ENCODE results near the gene FRMD6. TPM values are rescaled to one million over a fixed set of nuclear protein-coding genes. Genes with fewer than 3 reads are reported as not detected.

FRMD6 gene
- total and polyA plus RNA-seq, 9 of the 15 experiments (the other 6 are each of a cell fraction or from before 2014, with no cell fraction given) = 0.11 to 0.92 (median 0.53) TPM

DNA sequence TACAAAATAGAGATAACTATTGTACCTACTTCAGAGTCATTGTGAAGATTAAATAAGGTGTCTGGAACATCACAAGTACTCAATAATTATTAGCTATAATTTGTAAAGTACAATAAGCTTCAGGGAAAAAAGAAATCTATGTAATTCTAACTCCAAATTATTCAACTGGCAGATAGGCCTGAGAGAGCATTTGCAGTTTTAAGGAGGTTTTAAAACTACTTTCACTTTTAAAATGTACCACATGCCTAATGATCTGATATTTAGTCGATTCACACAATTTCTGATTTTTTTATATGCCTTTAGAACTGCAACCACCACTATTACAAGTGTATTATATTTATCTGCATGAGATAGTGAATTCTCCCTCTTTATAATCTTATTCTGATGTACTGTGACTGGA lies 24.9 kb upstream of the FRMD6 start:
- no peak overlapping the region for H3K27ac ChIP-seq (ENCODE audit: extremely low read depth, low read depth, low read length)
- no peaks in the 10 kb centered on the region for H3K36me3 ChIP-seq (ENCODE audit: control insufficient read depth, insufficient read depth, low read length)
- no peaks in the 10 kb centered on the region for H3K4me1 ChIP-seq (replicated peaks in 1 of 2; ENCODE audit: control insufficient read depth in 2 of 2, insufficient read depth in 2 of 2, low read length in 2 of 2)
- H3K9ac ChIP-seq (ENCODE audit: insufficient read depth in 1 of 2, low read depth in 2 of 2, low read length in 2 of 2) = no peak overlapping the region
- H3K9me1 ChIP-seq (ENCODE audit: control insufficient read depth, insufficient read depth, low read length) = no peaks in the 10 kb centered on the region
- in situ Hi-C loops (cut with MboI) (no loop called here), intact Hi-C loops (cut with micrococcal nuclease) (no loop called here)
- H3K4me3 ChIP-seq = no peak overlapping the region
- ATAC-seq (no peak), FAIRE-seq (no peak), DNase-seq (ENCODE audit: extremely low read depth in 1 of 4, low spot score in 3 of 4) (no peak)
- BruUV-seq (replicated peaks) = no TSS peak
- H2AFZ ChIP-seq (ENCODE audit: low read depth, low read length) = no peak overlapping the region
- no peaks in the 10 kb centered on the region; a peak in 1 of 5 replicates for H3K27me3 ChIP-seq (ENCODE audit: control insufficient read depth in 2 of 2, insufficient read depth in 2 of 2, low read length in 2 of 2)
- WGBS (ENCODE audit: insufficient coverage, low coverage, missing lambda C conversion rate) = 0% methylated on average over 1 of the region's 1 CpG
- POLR2A ChIA-PET = no interaction called here
- H4K20me1 ChIP-seq (replicated peaks; ENCODE audit: control insufficient read depth, insufficient read depth, low read length) = no peaks in the 10 kb centered on the region
- CTCF ChIA-PET (ENCODE audit: low intra/inter-chr PET ratio) = no interaction called here
- no peaks in the 10 kb centered on the region for H3K79me2 ChIP-seq (ENCODE audit: control insufficient read depth, insufficient read depth, low read length)
- no peak overlapping the region for H3K4me2 ChIP-seq (ENCODE audit: insufficient read depth, low read length)
- H3K9me3 ChIP-seq (replicated peaks; ENCODE audit: control insufficient read depth, insufficient read depth, low read depth, low read length) = no peaks in the 10 kb centered on the region
- no peak for TF ChIP-seq RBFOX2 (IDR thresholded peaks at IDR 0.05; ENCODE audit: low read depth, low read length)
- TF ChIP-seq, protein P1, sequence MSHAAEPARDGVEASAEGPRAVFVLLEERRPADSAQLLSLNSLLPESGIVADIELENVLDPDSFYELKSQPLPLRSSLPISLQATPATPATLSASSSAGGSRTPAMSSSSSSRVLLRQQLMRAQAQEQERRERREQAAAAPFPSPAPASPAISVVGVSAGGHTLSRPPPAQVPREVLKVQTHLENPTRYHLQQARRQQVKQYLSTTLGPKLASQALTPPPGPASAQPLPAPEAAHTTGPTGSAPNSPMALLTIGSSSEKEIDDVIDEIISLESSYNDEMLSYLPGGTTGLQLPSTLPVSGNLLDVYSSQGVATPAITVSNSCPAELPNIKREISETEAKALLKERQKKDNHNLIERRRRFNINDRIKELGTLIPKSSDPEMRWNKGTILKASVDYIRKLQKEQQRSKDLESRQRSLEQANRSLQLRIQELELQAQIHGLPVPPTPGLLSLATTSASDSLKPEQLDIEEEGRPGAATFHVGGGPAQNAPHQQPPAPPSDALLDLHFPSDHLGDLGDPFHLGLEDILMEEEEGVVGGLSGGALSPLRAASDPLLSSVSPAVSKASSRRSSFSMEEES (CRISPR knock-in tag; IDR thresholded peaks at IDR 0.05) = no peak
- TF ChIP-seq HMG20B (CRISPR knock-in tag; IDR thresholded peaks at IDR 0.05) = no peak
- TF ChIP-seq KLF13 (tag; IDR thresholded peaks at IDR 0.05; ENCODE audit: borderline replicate concordance, low read depth) = no peak
- no peak for TF ChIP-seq TCF7L2 (IDR thresholded peaks at IDR 0.05; ENCODE audit: low read depth, low read length)
- no peak for TF ChIP-seq DMBX1 (CRISPR knock-in tag; IDR thresholded peaks at IDR 0.05; ENCODE audit: borderline replicate concordance)
- TF ChIP-seq ZFPM2 (CRISPR knock-in tag; IDR thresholded peaks at IDR 0.05) = no peak
- TF ChIP-seq, protein P2, sequence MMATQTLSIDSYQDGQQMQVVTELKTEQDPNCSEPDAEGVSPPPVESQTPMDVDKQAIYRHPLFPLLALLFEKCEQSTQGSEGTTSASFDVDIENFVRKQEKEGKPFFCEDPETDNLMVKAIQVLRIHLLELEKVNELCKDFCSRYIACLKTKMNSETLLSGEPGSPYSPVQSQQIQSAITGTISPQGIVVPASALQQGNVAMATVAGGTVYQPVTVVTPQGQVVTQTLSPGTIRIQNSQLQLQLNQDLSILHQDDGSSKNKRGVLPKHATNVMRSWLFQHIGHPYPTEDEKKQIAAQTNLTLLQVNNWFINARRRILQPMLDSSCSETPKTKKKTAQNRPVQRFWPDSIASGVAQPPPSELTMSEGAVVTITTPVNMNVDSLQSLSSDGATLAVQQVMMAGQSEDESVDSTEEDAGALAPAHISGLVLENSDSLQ (IDR thresholded peaks at IDR 0.05) = no peak
- TF ChIP-seq POU5F1 (IDR thresholded peaks at IDR 0.05; ENCODE audit: borderline replicate concordance, low read depth, low read length, partially characterized antibody) = no peak
- TF ChIP-seq ATF7 (IDR thresholded peaks at IDR 0.05) = no peak
- TF ChIP-seq ZSCAN32 (CRISPR knock-in tag; IDR thresholded peaks at IDR 0.05) = no peak
- no peak for TF ChIP-seq L3MBTL2 (IDR thresholded peaks at IDR 0.05)
- no peak for TF ChIP-seq SPI1 (IDR thresholded peaks at IDR 0.05; ENCODE audit: borderline replicate concordance, low read depth, low read length)
- TF ChIP-seq, protein P3, sequence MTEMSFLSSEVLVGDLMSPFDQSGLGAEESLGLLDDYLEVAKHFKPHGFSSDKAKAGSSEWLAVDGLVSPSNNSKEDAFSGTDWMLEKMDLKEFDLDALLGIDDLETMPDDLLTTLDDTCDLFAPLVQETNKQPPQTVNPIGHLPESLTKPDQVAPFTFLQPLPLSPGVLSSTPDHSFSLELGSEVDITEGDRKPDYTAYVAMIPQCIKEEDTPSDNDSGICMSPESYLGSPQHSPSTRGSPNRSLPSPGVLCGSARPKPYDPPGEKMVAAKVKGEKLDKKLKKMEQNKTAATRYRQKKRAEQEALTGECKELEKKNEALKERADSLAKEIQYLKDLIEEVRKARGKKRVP (CRISPR knock-in tag; IDR thresholded peaks at IDR 0.05) = no peak
- TF ChIP-seq NR3C1 (CRISPR knock-in tag; IDR thresholded peaks at IDR 0.05) = no peak
